NB4 (cell line): ENCODE data around the gene MPRIP.

Experiments
- CTCF ChIP-seq: IDR thresholded peaks from one replicate; pipeline ENCODE4 v1.5.1; 2012; ENCODE audit warnings: low read depth, low read length
- MAX ChIP-seq: IDR thresholded peaks from 2 replicates; pipeline ENCODE4 v1.6.1; 2011; ENCODE audit warnings: low read depth, low read length
- POLR2A ChIP-seq: IDR thresholded peaks from 2 replicates; pipeline ENCODE4 v1.6.1; 2011; ENCODE audit warnings: mild to moderate bottlenecking; ENCODE audit not compliant: insufficient read length; ENCODE audit errors: extremely low read depth

- TF ChIP-seq CTCF (no peak), POLR2A (no peak), MAX (no peak)
These were observed 139.7 kb downstream of the MPRIP start for GRCh38 chr17:17181666-17182597.
